Activated CD8-positive, alpha-beta T cell treated with anti-CD3 and anti-CD28 coated beads for 36 hours (primary cell): ENCODE measurements around the gene LCOR. TPM values are rescaled to one million over a fixed set of nuclear protein-coding genes. Genes with fewer than 3 reads are reported as not detected.

ENCODE experiments used
- ATAC-seq: fragments of 200-7000 bp; cut with Tn5 transposase; one replicate; pipeline ENCODE4 v1.10.0; 2021; ENCODE audit warnings: mild to moderate bottlenecking, moderate library complexity
- CTCF ChIA-PET: fragments of 350-600 bp; sonication (Branson Sonifier 250); formaldehyde crosslinking; loops from one replicate; lab custom pipeline; 2021; ENCODE audit warnings: antibody characterized with exemption; lab: Charles Lee
- POLR2A ChIA-PET: fragments of 350-600 bp; sonication (Branson Sonifier 250); formaldehyde crosslinking; loops from one replicate; lab custom pipeline; 2021; ENCODE audit warnings: antibody characterized with exemption; lab: Charles Lee
- DNase-seq: peaks from one replicate; pipeline ENCODE4 v3.0.0-alpha.2; 2020
- H3K27ac Mint-ChIP-seq: one replicate; pipeline ENCODE4 v1.8.0; 2021; ENCODE audit warnings: mild to moderate bottlenecking, mixed read lengths
- H3K27me3 Mint-ChIP-seq: one replicate; pipeline ENCODE4 v1.8.0; 2021; ENCODE audit warnings: mixed read lengths
- H3K36me3 Mint-ChIP-seq: one replicate; pipeline ENCODE4 v1.8.0; 2021; ENCODE audit warnings: low read depth, mixed read lengths
- H3K4me1 Mint-ChIP-seq: one replicate; pipeline ENCODE4 v1.8.0; 2021; ENCODE audit warnings: low read depth, mixed read lengths
- H3K4me3 Mint-ChIP-seq: one replicate; pipeline ENCODE4 v1.8.0; 2021; ENCODE audit warnings: mild to moderate bottlenecking, moderate library complexity, mixed read lengths
- H3K9me3 Mint-ChIP-seq: one replicate; pipeline ENCODE4 v1.8.0; 2021; ENCODE audit warnings: mixed read lengths
- CTCF ChIP-seq: fragments of 200-600 bp; IDR thresholded peaks from one replicate; pipeline ENCODE4 v1.8.0; 2022; ENCODE audit warnings: antibody characterized with exemption, mild to moderate bottlenecking
- intact Hi-C: fragments of 100-400 bp; cut with micrococcal nuclease; formaldehyde crosslinking; loops from one replicate; pipeline ENCODE4 v1.10.0; 2022
- total RNA-seq, 2 experiments: library from RNA; stranded (reverse); gene quantifications; one replicate each; pipeline ENCODE4 v1.2.3, GENCODE V29; 2021

The LCOR gene
- total RNA-seq, 2 experiments from 2014 or later = 20.6 to 24.3 TPM

- no peak for ATAC-seq
- Mint-ChIP-seq H3K27me3 (no peaks in the 10 kb centered on the region), H3K9me3 (no peaks in the 10 kb centered on the region), H3K4me3 (no peak overlapping the region), H3K4me1 (peaks cover 57% of the 10 kb centered on the region), H3K36me3 (peaks cover 22% of the 10 kb centered on the region), H3K27ac (peak overlapping the region; percentile 79)
- ChIA-PET CTCF (interaction anchor here (0.7 kb wide), 1 partner anchor 163 kb away, joined by 3 read pairs; no protein-coding TSS in a partner anchor), POLR2A (interaction anchor here (1.1 kb wide), 1 partner anchor 255 kb away, joined by 3 read pairs; no protein-coding TSS in a partner anchor)
- no peak for TF ChIP-seq CTCF
- intact Hi-C loops = no loop called here
- DNase-seq = no peak
These were observed 41.8 kb downstream of the LCOR start for GRCh38 chr10:96873756-96874467.

GRCh38 chr10:96878057-96878456 is 46.0 kb downstream of the LCOR start:
- ATAC-seq = no peak
- Mint-ChIP-seq H3K27ac (no peak overlapping the region), H3K4me1 (peaks cover 56% of the 10 kb centered on the region), H3K9me3 (no peaks in the 10 kb centered on the region), H3K4me3 (no peak overlapping the region), H3K27me3 (no peaks in the 10 kb centered on the region), H3K36me3 (peaks cover 25% of the 10 kb centered on the region)
- POLR2A ChIA-PET = no interaction called here
- DNase-seq = no peak
- intact Hi-C loops = no loop called here
- no peak for TF ChIP-seq CTCF
- CTCF ChIA-PET = interaction anchor here (1.1 kb wide), 1 partner anchor 147 kb away, joined by 4 read pairs; no protein-coding TSS in a partner anchor

GRCh38 chr10:96880575-96880974 is 48.5 kb downstream of the LCOR start:
- ChIA-PET POLR2A (no interaction called here), CTCF (no interaction called here)
- no peak overlapping the region for H3K4me3 Mint-ChIP-seq
- no peak for ATAC-seq
- intact Hi-C loops = no loop called here
- H3K4me1 Mint-ChIP-seq = peaks cover 44% of the 10 kb centered on the region
- no peak for TF ChIP-seq CTCF
- H3K27me3 Mint-ChIP-seq = no peaks in the 10 kb centered on the region
- no peaks in the 10 kb centered on the region for H3K9me3 Mint-ChIP-seq
- H3K27ac Mint-ChIP-seq = peak overlapping the region; percentile 2
- DNase-seq = no peak
- H3K36me3 Mint-ChIP-seq = peaks cover 24% of the 10 kb centered on the region

- intact Hi-C loops = no loop called here
- ATAC-seq (no peak), DNase-seq (no peak)
- Mint-ChIP-seq H3K4me3 (no peak overlapping the region), H3K27ac (no peak overlapping the region), H3K9me3 (peaks cover 31% of the 10 kb centered on the region), H3K27me3 (no peaks in the 10 kb centered on the region), H3K36me3 (peaks cover 54% of the 10 kb centered on the region), H3K4me1 (peaks cover 36% of the 10 kb centered on the region)
- ChIA-PET POLR2A (no interaction called here), CTCF (interaction anchor here (0.8 to 1.1 kb wide), 3 partner anchors 20 to 192 kb away, joined by 3 read pairs; no protein-coding TSS in a partner anchor)
- no peak for TF ChIP-seq CTCF
These were observed 57.5 kb downstream of the LCOR start for GRCh38 chr10:96889415-96890171.

GRCh38 chr10:96890172-96890513 is 58.0 kb downstream of the LCOR start:
- Mint-ChIP-seq H3K4me1 (peaks cover 39% of the 10 kb centered on the region), H3K27ac (no peak overlapping the region), H3K9me3 (peaks cover 31% of the 10 kb centered on the region), H3K27me3 (no peaks in the 10 kb centered on the region), H3K36me3 (peaks cover 54% of the 10 kb centered on the region), H3K4me3 (no peak overlapping the region)
- no peak for DNase-seq
- POLR2A ChIA-PET = no interaction called here
- CTCF ChIA-PET = no interaction called here
- no peak for ATAC-seq
- intact Hi-C loops = no loop called here
- TF ChIP-seq CTCF = no peak
